Measurements from ENCODE around the gene GNG8.
"Not testable (repeated sequence)": the region's sequence is repeated elsewhere in the genome, so short reads cannot be mapped to it uniquely, and the experiment has no call there.

The GNG8 gene

DNA sequence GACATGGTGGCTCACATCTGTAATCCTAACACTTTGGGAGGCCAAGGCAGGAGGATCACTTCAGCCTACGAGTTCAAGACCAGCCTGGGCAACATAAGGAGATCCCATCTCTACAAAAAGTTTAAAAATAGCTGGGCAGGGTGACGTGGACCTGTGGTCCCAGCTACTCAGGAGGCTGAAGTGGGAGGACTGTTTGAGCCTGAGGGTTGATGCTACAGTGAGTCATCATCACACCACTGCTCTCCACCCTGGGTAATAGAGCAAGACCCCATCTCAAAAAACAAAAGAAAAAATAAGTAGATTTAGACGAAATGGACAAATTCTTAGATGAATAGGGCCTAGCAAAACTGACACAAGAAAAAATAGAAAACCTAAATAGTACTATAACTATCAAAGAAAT lies 10.4 kb upstream of the GNG8 start:
- DNase-seq (ENCODE audit: low read depth) = no peak

- no peak for DNase-seq (ENCODE audit: low read depth)
These were observed 8.7 kb upstream of the GNG8 start for GRCh38 chr19:46644720-46645119.

DNA sequence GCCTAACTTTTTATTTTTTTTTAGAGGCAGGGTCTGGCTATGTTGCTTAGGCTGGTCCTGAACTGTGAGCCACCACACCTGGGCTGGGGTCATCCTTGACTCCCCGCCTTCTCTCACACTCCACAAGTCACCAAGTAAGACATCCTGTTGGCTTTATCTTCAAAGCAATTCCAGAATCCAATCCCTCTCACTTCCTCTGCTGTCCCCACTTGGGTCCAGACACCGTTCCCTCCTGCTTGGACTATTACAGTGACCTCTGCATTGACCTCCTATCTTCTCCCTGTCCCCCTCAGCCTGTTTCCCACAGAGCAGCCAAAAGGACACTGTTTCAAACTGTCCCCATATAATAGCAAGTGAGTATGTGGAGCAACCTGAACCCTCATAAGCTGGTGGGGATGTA lies 4.7 kb upstream of the GNG8 start:
- DNase-seq (ENCODE audit: low read depth) = no peak

DNA sequence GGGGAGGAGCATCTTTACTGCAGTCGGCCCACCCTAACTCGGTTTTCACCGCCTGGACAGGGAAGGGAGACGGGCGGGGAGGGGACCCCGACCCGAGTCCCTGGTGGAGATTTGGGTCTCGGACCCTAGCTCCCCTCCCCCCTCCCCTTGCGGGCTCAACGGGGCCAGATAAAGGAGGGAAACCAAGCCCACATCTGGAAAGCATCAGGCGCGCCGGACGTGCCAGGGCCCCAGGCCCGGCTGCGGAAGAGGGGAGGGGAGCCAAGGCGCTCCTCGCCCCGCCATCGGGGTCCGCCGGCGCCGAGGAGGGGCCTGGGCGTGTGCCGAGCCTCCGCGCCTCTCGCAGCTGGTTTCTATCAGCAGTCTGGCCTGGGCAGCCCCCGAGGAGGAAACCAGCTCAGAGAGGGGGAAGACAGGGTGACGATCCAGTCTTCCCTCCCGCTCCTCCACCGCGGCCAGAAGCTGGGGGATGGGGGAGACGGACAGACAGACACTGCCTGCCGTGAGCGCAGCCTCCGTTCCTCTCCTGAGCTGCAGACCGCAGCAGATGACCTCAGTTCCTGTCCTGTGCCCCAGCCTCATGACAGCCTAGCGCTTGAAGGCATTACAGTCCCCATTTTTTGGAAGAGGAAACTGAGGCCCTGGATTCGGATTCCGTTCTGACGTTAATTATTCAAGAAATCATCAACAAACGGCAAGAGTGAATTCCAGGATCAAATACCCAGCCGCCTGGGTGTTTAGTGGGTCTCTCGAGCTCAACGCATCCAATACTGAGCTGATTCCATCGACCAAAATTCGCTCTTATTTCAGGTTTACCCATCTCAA lies 3.6 kb upstream of the GNG8 start:
- no peak for DNase-seq (ENCODE audit: low read depth)

DNA sequence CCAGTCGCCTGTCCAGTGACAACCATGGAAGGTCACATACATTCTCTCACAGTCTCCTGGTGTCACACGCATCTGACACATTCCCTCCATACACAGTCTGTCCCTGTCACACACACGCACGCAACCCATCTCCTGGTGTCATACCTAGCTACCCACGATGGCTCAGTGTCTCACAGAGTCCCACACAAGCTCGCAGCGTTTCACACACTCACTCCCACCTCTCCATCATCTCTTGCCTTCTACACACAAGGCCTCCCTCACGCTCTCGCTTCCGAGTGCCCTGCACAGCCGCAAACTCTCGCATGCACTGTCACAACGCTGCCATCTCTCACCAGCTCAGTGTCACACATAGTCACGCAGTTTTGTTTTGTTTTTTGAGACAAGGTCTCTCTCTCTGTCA lies 1.2 kb upstream of the GNG8 start:
- no peak for DNase-seq (ENCODE audit: low read depth)

DNA sequence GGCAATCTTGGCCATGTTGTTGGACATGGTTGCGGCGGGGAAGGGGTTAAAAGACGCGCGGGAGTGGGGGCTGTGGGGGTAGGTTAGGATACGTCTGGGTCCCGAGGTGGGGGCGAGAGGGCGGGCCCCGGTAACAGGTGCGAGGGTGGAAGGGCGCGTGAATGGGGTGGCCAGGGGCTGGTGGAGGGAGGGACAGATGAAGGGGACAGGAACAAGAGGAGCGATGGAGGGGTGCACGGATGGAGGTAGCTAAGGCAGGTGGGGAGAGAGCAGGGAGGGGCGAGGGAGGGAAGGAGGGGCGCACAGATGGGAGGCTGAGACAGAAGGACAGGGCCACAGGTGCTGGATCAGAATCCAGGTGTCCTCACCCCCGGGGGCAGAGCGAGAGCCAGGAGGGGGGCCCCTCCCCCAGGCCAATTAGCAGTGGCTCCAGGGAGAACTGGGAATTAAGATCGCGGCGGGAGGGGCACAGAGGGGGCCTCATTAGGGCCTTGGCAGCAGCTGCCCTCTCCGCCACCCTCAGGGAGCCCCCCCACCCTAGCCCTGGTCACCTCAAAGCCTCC lies 1.3 kb downstream of the GNG8 start:
- no peak for DNase-seq (ENCODE audit: low read depth)

DNA sequence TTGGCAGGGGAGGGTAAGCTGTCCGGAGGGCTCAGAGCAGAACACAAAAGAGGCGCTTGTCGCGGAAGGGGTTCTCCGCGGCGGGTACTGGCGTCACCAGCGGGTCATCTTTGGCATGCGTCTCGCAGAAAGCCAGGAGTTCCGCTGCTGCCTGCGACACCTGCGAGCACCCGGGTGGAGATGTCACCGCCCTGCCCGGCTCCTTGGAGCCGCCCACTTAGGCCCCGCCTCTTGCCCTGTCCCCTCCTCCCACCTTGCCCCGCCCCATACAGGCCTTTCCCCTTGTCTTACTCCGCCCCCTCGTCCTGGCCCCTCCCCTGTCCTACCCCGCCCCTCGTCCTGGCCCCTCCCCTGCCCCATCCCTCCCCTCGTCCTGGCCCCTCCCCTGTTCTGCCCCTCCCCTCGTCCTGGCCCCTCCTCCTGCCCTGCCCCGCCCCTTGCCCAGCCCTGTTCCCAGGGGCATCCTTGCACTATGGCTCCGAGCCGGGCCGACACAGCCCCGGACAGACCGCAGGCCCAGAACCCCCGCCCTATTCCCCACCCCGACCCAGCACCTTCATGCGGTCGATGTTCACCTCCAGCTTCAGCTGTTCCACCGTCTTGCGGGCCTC lies 1.9 kb downstream of the GNG8 start:
- peak; percentile 95 for DNase-seq (ENCODE audit: low read depth)

- DNase-seq (ENCODE audit: low read depth) = no peak
These were observed 2.9 kb downstream of the GNG8 start for GRCh38 chr19:46633130-46633529.

GRCh38 chr19:46631481-46631880 lies 4.5 kb downstream of the GNG8 start:
- DNase-seq (ENCODE audit: low read depth) = no peak

DNA sequence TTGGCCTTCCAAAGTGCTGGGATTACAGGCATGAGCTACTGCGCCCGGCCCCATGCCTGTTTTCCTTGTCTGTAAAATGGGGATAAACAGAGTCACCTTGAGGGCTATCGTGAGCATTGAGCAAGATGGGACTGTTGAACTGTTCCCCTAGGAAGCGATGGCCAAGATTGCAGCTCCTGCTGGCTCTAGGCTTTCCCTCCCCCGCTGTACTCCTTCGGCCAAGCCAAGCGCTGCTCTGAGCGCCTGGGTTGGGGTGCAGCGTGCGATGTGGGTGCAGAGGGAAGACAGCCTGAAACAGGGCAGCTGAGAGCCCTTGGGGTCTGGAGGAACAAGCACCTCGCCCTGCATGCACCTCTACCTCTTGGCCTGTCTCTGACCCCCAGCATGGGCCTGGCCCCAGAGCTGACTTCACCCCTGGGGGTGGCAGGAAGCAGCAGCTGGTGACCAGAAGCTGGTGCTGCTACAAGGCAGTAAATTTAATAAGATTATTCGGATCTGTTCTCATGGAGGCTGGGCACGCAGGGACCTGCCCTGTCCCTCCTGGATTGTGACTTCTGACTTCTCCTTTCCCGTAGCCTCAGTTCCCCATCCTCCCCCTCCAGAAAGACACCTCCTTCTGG lies 5.3 kb downstream of the GNG8 start:
- DNase-seq (ENCODE audit: low read depth) = no peak

DNA sequence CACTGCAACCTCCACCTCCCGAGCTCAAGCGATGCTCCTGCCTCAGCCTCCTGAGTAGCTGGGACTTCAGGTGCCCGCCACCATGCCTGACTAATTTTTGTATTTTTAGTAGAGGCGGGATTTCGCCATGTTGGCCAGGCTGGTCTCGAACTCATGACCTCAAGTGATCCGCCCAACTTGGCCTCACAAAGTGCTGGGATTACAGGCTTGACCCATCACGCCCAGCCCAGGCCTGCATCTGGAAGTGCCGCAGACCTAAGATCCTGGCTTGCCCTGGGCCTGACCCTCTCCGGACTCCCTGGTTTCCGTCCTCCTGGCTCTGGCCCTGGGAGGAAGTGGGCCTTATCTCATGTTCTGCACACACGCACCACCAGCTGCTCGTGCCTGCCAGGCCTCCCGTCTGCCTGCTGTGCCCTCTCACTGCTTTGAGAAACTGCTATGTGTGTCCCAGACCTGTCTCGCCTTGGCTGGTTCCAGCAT lies 6.4 kb downstream of the GNG8 start:
- DNase-seq (ENCODE audit: low read depth) = peak; percentile 100

DNA sequence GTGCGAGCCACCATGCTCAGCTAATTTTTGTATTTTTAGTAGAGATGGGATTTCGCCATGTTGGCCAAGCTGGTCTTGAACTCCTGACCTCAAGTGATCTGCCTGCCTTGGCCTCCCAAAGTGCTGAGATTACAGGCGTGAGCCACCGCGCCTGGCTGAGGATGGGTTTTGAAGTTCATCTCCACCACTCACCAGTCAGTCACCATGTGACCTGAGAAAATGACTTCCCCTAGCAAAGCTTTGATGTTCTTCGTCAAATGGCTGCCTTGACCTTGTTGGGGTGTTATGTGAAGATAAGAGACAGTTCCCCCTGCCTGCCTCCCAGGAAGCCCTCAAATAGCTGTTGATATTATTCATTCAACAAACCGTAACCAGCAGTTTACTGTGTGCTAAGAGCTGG lies 7.0 kb downstream of the GNG8 start:
- DNase-seq (ENCODE audit: low read depth) = not testable (repeated sequence)

DNA sequence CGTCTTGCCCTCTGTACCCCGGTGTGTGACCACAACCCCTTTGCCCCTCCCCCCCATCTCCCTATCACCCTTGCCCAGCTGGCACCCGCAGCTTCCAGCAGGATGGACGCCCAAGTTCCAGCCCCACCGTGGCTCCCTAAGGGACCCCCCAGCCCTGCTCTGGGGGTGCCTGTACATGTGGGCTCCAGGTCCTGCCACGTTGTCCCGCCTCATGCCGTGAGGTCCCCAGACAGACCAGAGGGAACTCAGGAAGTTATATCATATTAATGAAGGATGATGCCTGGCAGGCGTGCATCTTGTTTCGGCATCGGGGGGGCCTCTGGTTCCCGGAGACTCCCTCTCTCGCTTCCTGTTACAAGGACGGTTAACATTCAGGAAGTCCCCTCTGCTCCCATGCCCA lies 9.6 kb downstream of the GNG8 start:
- DNase-seq (ENCODE audit: low read depth) = peak; percentile 96

GRCh38 chr19:46625731-46626130 lies 10.3 kb downstream of the GNG8 start:
- no peak for DNase-seq (ENCODE audit: low read depth)

DNA sequence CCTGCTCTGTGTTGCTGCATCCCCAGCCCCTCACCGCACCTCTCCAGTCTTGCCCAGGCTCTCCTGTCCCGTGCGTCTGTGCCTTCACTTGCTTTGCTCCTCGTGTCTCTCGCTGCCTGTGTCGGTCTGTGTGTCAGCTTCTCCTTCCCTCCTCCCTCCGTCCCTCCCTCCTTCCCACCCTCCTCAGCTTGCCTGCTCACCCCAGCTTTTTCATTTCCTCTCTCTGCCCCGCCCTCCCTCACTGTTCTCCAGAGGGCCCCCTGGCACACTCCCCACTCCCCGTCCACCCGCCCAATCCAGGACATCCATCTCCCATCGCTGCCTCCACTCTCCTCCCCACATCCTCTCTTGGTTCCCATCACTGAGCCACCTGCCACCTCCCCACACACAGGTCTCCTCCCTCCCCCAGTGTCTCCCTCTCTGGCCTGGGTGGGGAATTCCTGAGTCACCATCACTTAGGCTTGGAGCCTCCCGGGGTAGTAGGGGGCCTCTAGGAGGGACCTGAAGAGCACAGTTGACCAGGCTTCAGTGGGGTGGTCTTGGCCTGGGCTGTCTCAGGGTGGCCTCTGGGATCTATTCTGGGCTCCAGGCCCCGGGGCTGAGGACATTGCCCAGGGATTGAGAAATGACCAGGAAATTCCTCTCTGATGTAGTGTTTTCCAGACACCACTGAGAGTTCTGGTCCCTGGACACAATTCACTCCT lies 10.9 kb downstream of the GNG8 start, which contains the start of gene PTGIR:
PTGIR (minus strand) TSS at position 132 of the 704 bp plus-strand sequence. CDS start 864 bp downstream, outside the sequence.
- DNase-seq (ENCODE audit: low read depth) = peak; percentile 91

DNA sequence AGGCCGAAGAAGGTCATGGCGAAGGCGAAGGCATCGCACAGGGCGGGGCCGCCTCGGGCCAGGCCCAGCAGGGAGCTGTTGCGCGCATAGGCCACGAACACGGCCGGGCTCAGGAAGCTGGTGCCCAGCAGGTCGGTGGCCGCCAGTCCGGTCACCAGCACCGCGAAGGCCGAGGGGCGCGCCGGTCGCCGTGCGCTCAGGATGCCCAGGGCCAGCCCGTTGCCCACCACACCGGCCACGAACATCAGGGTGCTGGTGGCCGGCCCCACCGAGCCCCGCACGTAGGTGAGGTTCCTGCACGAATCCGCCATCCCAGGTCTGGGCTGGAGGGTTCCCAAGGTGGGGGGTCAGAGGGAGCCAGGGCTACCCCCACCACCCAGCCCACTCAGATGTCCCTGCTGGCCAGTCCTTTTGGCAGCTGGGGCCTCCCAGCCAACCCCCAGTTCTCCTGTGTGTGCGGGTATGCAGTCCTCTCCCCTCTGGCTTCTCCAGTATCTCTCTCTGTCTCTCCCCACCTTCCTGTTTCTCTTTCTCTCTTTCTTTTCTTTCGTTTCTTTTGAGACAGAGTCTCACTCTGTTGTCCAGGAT lies 12.0 kb downstream of the GNG8 start:
- DNase-seq (ENCODE audit: low read depth) = no peak

DNA sequence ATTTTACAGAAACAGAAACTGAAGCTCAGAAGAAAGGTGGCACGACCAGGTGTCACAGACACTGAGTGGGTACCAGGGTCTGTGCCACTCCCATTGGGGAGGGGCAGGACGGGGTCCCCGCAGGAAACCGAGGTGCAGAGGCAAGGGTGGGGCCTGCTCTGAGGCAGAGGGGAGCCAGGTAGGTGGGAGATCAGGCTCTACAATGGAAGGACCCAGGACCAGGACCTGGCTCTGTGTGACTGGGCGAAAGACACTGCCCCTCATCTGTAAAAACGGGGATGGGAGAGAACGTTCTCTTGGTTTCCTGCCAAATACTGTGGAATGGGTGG lies 13.9 kb downstream of the GNG8 start:
- DNase-seq (ENCODE audit: low read depth) = no peak

DNA sequence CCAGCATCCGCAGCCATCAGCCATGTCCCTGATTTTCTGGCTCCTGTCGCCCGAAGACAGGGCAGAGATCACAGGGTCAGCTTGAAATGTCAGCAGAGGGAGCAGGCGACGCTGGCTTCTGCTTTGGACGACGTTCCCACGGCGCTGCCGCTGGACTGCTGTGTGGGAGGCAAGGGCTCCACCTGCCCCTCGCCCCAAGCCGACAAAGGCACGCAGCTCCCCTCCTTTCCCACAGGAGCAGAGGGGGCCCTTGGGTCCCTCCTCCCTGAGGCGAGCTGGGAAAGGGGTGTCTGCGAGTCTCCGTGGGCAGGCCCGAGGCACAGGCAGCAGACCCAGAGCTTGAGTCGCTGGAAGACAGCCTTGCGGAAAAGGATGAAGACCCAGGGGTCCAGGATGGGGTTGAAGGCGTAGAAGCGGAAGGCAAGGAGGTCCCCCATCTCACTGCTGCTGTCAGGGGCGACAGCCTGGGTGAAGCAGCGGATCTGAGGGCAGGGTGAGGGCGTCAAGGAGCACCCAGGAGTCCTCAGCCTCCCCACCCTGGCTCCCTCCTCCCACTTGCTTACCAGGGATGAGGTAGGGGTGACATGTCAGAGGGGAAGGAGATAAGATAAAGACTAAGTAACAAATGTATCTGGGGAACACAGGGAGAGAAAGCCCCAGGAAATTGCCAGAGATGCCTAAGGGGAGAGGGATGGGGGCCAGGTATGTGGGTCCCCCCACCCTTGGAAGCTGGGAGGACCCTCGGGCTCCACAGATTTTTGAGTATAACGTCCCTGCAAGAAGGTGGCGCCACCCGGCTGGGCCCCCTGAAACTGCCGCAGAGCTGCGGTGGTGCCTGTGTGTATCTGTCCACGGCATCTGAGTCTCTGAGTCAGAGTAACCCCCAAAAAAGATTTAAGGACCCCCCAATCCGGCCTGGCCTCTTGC lies 14.5 kb downstream of the GNG8 start:
- no peak for DNase-seq (ENCODE audit: low read depth)

DNA sequence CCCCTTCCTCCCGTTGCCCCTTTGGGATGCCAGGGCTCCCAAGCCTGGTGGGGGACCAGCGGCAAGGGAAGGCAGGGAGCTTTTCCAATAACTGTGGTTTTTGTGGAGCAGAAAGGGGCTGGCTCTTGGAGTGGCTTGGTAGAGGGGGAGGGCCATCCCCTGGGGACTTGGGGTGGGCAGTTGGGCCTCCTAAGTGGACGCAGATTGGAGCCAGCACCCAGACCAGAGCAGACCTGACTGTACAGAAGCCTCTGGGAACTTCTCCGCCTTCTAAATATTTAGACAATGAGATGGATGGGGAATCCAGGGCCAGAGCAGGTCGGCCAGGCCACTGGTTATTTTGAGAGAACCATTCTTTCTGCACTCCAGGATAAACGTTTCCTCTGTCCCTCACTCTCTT lies 15.3 kb downstream of the GNG8 start:
- DNase-seq (ENCODE audit: low read depth) = no peak

DNA sequence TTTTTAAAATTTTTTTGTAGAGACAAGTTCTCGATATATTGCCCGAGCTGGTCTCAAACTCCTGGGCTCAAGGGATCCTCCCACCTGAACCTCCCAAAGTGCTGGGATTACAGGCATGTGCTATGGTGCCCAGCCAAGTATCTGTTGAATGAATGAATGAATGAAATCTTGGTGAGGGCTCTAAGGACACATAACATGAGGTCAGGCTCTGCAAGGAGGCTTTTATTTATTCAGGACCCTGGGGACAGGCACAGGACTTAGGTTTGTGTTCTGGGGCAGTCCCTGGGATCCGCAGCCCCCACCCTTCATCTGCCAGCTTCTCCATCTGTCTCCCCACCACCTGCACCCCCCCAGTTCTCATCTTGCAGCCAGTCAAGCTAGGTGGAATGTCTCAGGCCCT lies 15.7 kb downstream of the GNG8 start:
- no peak for DNase-seq (ENCODE audit: low read depth)

All from CMK (cell line).